A673 (cell line): Measurements from ENCODE around the gene GALR3. TPM values are rescaled to one million over a fixed set of nuclear protein-coding genes. Genes with fewer than 3 reads are reported as not detected.

Source experiments
- BruUV-seq: library from RNA; stranded (reverse); fragments of 400-500 nt; replicated peaks from 2 replicates; lab custom pipeline; 2021; lab: Mats Ljungman, UMichigan
- CTCF ChIA-PET: fragments of 300-600 bp; sonication (Branson Sonifier 250); formaldehyde crosslinking; loops from one replicate; lab custom pipeline; 2022; ENCODE audit warnings: antibody characterized with exemption; lab: Charles Lee
- POLR2A ChIA-PET: fragments of 300-600 bp; sonication (Branson Sonifier 250); formaldehyde crosslinking; loops from one replicate; lab custom pipeline; 2022; ENCODE audit warnings: antibody characterized with exemption; ENCODE audit not compliant: low non-redundant PET; lab: Charles Lee
- DNase-seq: peaks from one replicate; pipeline ENCODE4 v3.0.0-alpha.2; 2015; ENCODE audit warnings: low spot score
- H3K27ac ChIP-seq: fragments of 200-600 bp; sonication (generic); 2 replicates; pipeline ENCODE4 v1.5.1; 2016; ENCODE audit warnings: mixed run types, low read depth, mild to moderate bottlenecking, mixed read lengths, antibody characterized with exemption, low read length; ENCODE audit not compliant: poor library complexity, severe bottlenecking
- H3K27me3 ChIP-seq: fragments of 200-600 bp; sonication (generic); replicated peaks from 2 replicates; pipeline ENCODE4 v1.6.1; 2017; ENCODE audit warnings: mixed run types, low read depth, mild to moderate bottlenecking, mixed read lengths, antibody characterized with exemption, low read length; ENCODE audit not compliant: insufficient read depth, poor library complexity
- H3K36me3 ChIP-seq: fragments of 200-600 bp; sonication (generic); 2 replicates; pipeline ENCODE4 v1.6.1; 2016; ENCODE audit warnings: mixed run types, mild to moderate bottlenecking, mixed read lengths, antibody characterized with exemption, low read length; ENCODE audit not compliant: insufficient read depth, poor library complexity, severe bottlenecking
- H3K4me1 ChIP-seq: fragments of 200-600 bp; sonication (generic); 2 replicates; pipeline ENCODE4 v1.6.1; 2017; ENCODE audit warnings: mixed run types, mild to moderate bottlenecking, mixed read lengths, antibody characterized with exemption, low read length; ENCODE audit not compliant: insufficient read depth, poor library complexity, severe bottlenecking
- H3K4me3 ChIP-seq: fragments of 200-600 bp; sonication (generic); 2 replicates; pipeline ENCODE4 v1.5.1; 2016; ENCODE audit warnings: low read depth, mixed run types, mild to moderate bottlenecking, mixed read lengths, low read length; ENCODE audit not compliant: poor library complexity, severe bottlenecking
- H3K9me3 ChIP-seq: fragments of 200-600 bp; sonication (generic); 2 replicates; pipeline ENCODE4 v1.6.1; 2016; ENCODE audit warnings: mixed run types, low read depth, mild to moderate bottlenecking, mixed read lengths, antibody characterized with exemption, low read length; ENCODE audit not compliant: poor library complexity, severe bottlenecking
- CTCF ChIP-seq: fragments of 300-800, 200-600 bp; sonication (generic); conservative IDR thresholded peaks from 2 replicates; pipeline ENCODE4 v1.5.1; 2017; ENCODE audit warnings: low read depth, mild to moderate bottlenecking, antibody characterized with exemption, low read length, moderate library complexity, mixed read lengths
- EZH2 ChIP-seq: fragments of 200-600 bp; sonication (generic); IDR thresholded peaks from 2 replicates; pipeline ENCODE4 v1.6.1; 2017; ENCODE audit warnings: borderline replicate concordance, low read depth, mild to moderate bottlenecking, mixed read lengths, antibody characterized with exemption, low read length; ENCODE audit not compliant: poor library complexity, severe bottlenecking
- intact Hi-C: fragments of 100-400 bp; cut with micrococcal nuclease; formaldehyde crosslinking; loops from one replicate; pipeline ENCODE4 v1.10.0; 2022; ENCODE audit not compliant: unreplicated experiment
- total RNA-seq: library from RNA; stranded (reverse); gene quantifications from 2 replicates; pipeline ENCODE4 v1.2.3, GENCODE V29; 2021

Gene GALR3
- total RNA-seq, 1 experiment from 2014 or later = not detected

- no peak overlapping the region for H3K27ac ChIP-seq
These were observed 32.9 kb upstream of the GALR3 start for GRCh38 chr22:37790234-37790633.

GRCh38 chr22:37792494-37792893 is 30.7 kb upstream of the GALR3 start:
- ChIA-PET POLR2A (no interaction called here), CTCF (interaction anchor here (0.7 to 1.3 kb wide), 4 partner anchors 149 to 203 kb away, joined by 6 to 11 read pairs (median 8); no protein-coding TSS in a partner anchor)
- BruUV-seq = no TSS peak
- H3K27me3 ChIP-seq = no peaks in the 10 kb centered on the region
- H3K27ac ChIP-seq = no peak overlapping the region
- H3K4me1 ChIP-seq = no peaks in the 10 kb centered on the region
- H3K9me3 ChIP-seq = no peaks in the 10 kb centered on the region
- no peaks in the 10 kb centered on the region for H3K36me3 ChIP-seq
- intact Hi-C loops = loop anchor here (5.0 kb wide), 1 partner anchor 170 kb away; no protein-coding TSS in a partner anchor
- TF ChIP-seq EZH2 (no peak), CTCF (no peak)
- H3K4me3 ChIP-seq = no peak overlapping the region
- no peak for DNase-seq

More at GRCh38 chr22:37790234-37790633, 32.9 kb upstream of the GALR3 start:
- no peaks in the 10 kb centered on the region for H3K9me3 ChIP-seq
- CTCF ChIA-PET = no interaction called here
- TF ChIP-seq EZH2 = no peak
- TF ChIP-seq CTCF = no peak
- intact Hi-C loops = loop anchor here (5.0 kb wide), 1 partner anchor 168 kb away; no protein-coding TSS in a partner anchor
- H3K4me1 ChIP-seq = no peaks in the 10 kb centered on the region
- H3K36me3 ChIP-seq = no peaks in the 10 kb centered on the region
- no TSS peak for BruUV-seq
- POLR2A ChIA-PET = no interaction called here
- H3K27me3 ChIP-seq = no peaks in the 10 kb centered on the region
- H3K4me3 ChIP-seq = no peak overlapping the region
- DNase-seq = no peak

- Histone ChIP-seq H3K36me3 (no peaks in the 10 kb centered on the region), H3K9me3 (no peaks in the 10 kb centered on the region), H3K4me3 (no peak overlapping the region), H3K27me3 (no peaks in the 10 kb centered on the region), H3K4me1 (no peaks in the 10 kb centered on the region), H3K27ac (no peak overlapping the region)
- ChIA-PET POLR2A (no interaction called here), CTCF (no interaction called here)
- BruUV-seq = no TSS peak
- DNase-seq = no peak
- intact Hi-C loops = loop anchor here (5.0 kb wide), 1 partner anchor 172 kb away; no protein-coding TSS in a partner anchor
- TF ChIP-seq EZH2 = no peak
- TF ChIP-seq CTCF = no peak
These were observed 28.8 kb upstream of the GALR3 start for GRCh38 chr22:37794376-37794775.
